Fibroblast of the aortic adventitia (primary cell): ENCODE results near the gene VGLL2. TPM values are rescaled to one million over a fixed set of nuclear protein-coding genes. Genes with fewer than 3 reads are reported as not detected.

Source experiments
- DNase-seq: peaks from one replicate; pipeline ENCODE4 v3.0.0-alpha.2; 2010; ENCODE audit warnings: low read depth
- H3K4me3 ChIP-seq: 2 replicates; pipeline ENCODE4 v1.5.1; 2011; ENCODE audit warnings: low read depth, mild to moderate bottlenecking, control low read depth, low read length, moderate library complexity
- total RNA-seq: library from RNA; depleted of rRNA; stranded (reverse); fragments of >200 nt; gene quantifications from 2 replicates; pipeline ENCODE4 v1.2.3, GENCODE V29; 2012; ENCODE audit warnings: low replicate concordance
- TF ChIP-seq, protein P1 (sequence below): IDR thresholded peaks from 2 replicates; pipeline ENCODE4 v1.5.1; 2011; ENCODE audit warnings: mild to moderate bottlenecking, low read length, control low read depth, inconsistent platforms; ENCODE audit not compliant: insufficient read depth

Gene VGLL2
- total RNA-seq, 1 donor: not detected

DNA sequence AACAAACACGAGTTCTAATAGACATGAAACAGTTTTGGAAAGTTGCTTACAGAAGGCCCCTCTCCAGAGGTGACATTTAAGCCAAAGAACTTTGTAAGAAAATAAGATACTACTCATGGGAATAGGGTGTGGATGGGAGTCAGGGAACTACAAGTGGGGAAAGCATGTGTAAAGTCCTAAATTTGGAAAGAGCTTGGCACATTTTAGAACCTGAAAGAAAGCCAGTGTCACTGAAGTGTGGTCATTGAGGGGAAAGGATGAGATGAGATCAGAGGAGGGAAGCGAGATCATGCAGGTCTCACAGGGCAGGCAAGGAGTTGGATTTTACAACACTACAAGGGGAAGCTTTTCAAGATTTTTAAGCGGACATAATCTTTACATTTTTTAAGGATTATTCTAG lies 38.0 kb downstream of the VGLL2 start:
- no peak for DNase-seq
- H3K4me3 ChIP-seq: no peak overlapping the region
- TF ChIP-seq, protein P1, sequence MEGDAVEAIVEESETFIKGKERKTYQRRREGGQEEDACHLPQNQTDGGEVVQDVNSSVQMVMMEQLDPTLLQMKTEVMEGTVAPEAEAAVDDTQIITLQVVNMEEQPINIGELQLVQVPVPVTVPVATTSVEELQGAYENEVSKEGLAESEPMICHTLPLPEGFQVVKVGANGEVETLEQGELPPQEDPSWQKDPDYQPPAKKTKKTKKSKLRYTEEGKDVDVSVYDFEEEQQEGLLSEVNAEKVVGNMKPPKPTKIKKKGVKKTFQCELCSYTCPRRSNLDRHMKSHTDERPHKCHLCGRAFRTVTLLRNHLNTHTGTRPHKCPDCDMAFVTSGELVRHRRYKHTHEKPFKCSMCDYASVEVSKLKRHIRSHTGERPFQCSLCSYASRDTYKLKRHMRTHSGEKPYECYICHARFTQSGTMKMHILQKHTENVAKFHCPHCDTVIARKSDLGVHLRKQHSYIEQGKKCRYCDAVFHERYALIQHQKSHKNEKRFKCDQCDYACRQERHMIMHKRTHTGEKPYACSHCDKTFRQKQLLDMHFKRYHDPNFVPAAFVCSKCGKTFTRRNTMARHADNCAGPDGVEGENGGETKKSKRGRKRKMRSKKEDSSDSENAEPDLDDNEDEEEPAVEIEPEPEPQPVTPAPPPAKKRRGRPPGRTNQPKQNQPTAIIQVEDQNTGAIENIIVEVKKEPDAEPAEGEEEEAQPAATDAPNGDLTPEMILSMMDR: no peak

DNA sequence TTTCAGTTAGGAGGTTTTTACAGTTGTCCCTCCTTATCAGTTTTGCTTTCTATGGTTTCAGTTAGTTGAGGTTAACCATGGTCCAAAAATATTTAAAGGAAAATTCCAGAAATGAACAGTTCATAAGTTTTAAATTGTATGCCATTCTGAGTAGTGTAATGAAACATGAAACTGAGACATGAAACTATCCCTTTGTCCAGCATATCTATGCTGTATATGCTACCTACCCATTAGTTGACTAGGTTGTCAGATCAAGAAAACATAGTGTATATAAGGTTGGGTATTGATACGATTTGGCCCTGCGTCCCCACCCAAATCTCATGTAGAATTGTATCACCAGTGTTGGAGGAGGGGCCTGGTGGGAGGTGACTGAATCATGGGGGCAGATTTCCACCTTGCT lies 39.1 kb downstream of the VGLL2 start:
- TF ChIP-seq, protein P1: no peak
- DNase-seq: no peak
- H3K4me3 ChIP-seq: no peak overlapping the region

DNA sequence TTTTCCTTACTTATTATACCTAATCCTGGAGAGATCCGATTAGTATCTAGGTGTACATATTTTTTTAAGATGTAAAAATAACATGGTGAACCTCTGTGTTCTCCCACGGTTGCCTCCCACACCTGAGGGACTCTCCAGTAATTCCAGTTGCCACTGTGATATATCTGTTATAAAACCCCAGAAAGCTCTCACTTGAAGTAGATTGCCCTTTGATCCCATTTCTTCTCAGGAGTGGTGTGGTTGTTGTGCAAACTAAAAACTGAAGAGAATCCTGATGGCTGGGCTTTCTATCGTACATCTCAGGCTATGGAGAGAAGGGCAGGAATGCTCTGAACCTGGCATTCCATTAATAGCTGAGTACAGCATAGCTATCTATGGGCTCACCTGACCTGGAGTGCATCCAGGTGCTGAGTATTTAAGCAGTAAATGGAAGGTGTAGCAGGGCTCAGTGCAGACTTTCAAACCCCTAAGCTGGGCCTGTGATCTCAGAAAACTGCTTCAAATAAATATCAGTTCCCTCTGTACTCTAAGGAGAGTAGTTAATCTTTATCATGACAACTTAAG lies 41.0 kb downstream of the VGLL2 start:
- no peak for DNase-seq
- H3K4me3 ChIP-seq: no peak overlapping the region
- TF ChIP-seq, protein P1: no peak

DNA sequence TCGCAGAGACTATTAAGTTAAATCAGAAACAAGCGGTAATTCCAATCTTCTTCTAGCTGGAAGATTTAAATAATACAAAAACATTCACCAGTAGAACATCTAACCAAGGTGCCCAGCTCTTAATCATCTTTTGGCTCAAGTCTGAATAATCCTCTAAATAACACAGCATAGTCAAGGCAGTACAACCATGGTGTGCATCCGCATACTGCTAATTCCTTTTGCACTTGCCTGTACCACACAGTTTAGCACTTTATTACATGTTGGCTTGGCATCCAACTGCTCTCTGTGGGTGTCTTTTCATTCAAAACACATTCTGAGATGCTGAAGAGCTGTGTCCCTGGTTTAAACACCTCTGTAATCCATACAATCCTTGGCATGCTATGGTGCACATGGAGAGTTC lies 42.3 kb downstream of the VGLL2 start:
- no peak for DNase-seq
- TF ChIP-seq, protein P1: no peak

DNA sequence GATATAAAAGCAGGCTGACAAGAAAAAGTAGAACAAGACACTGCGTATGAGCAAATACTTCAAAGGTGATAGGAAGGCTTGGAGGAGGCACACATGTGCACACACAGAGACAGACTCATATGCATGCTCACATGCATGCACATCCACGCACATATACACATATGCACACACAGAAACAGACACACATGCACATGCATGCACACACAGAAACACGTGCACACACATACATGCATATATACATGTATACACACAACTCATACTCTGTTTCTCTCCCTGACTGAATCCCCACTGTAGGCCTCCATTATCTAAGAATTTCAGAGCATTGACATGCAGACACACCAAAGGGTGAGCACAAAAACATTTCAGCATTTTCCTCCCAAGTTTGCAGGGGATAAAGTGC lies 43.7 kb downstream of the VGLL2 start:
- DNase-seq: no peak
- TF ChIP-seq, protein P1: no peak
- H3K4me3 ChIP-seq: no peak overlapping the region

More for the DNA sequence above, 42.3 kb downstream of the VGLL2 start:
- H3K4me3 ChIP-seq: no peak overlapping the region

DNA sequence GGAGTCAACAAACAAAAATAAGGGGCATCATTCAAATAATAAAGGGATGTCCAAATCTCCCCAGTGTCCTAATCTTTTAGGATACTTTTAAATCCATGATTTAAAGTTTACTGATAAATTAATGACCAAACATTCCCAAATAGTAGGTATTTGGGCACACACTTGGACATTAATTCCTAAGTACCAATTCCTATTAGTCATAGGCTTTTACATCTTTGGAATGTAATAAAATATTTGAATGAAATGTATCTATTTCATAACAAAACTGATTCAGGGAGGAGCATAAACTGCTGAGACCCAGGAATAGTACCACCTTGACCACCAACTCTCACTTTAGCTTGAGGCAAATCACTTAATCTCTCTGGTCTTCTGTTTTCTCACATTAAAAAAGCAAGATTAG lies 44.3 kb downstream of the VGLL2 start:
- no peak for DNase-seq
- TF ChIP-seq, protein P1: no peak
- no peak overlapping the region for H3K4me3 ChIP-seq

DNA sequence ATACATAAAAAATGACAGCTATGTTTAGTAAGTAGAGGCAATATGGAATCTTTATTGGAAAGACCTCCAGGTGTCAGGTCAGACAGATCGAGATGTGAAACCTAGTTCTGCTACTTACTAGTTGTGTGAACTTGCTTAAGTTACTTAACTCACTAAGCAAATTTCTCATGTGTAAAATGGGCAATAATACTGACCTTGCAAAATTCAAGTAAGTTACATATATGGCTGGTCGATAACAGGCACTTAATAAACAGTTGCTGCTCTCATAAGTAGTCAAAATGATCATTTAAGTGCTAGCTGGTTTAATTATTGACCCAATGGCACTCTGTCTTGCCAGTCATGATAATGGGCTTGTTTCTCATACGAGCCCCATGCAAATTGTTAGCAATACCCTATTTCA lies 46.0 kb downstream of the VGLL2 start:
- no peak overlapping the region for H3K4me3 ChIP-seq
- no peak for DNase-seq
- TF ChIP-seq, protein P1: no peak
